Ovary (tissue), 9 donors: ENCODE data around the gene KCND1. TPM values are rescaled to one million over a fixed set of nuclear protein-coding genes. Genes with fewer than 3 reads are reported as not detected.

Source experiments
- DNase-seq, 5 donors: peaks; one replicate each; pipeline ENCODE4 v3.0.0-alpha.2; 2019 to 2020
- H3K27ac ChIP-seq, 2 donors: fragments of 200-600 bp; one replicate each; pipeline versions ENCODE4 v1.5.1 to v1.8.0; 2019 to 2022
- H3K27me3 ChIP-seq: fragments of 200-600 bp; one replicate; pipeline ENCODE4 v1.8.0; 2022
- H3K36me3 ChIP-seq: fragments of 200-600 bp; sonication (generic); one replicate; pipeline ENCODE4 v1.5.1; 2019
- H3K4me1 ChIP-seq: one replicate; pipeline ENCODE4 v1.8.1; 2013; ENCODE audit warnings: mild to moderate bottlenecking, moderate library complexity; ENCODE audit not compliant: insufficient read depth
- H3K4me3 ChIP-seq: fragments of 200-600 bp; sonication (generic); one replicate; pipeline ENCODE4 v1.5.1; 2017
- H3K9me3 ChIP-seq, 2 donors: fragments of 200-600 bp in 1 of 2; sonication (generic) in 1 of 2; one replicate each; pipeline versions ENCODE4 v1.5.1 to v1.8.1; 2013 to 2019; ENCODE audit warnings: mild to moderate bottlenecking in 1 of 2, moderate library complexity in 1 of 2
- EP300 ChIP-seq: sonication (generic); formaldehyde crosslinking; IDR thresholded peaks from one replicate; pipeline ENCODE4 v1.6.1; 2017; ENCODE audit warnings: antibody characterized with exemption
- POLR2A ChIP-seq: fragments of 450-650 bp; IDR thresholded peaks from one replicate; pipeline ENCODE4 v1.6.1; 2017; ENCODE audit warnings: antibody characterized with exemption, mild to moderate bottlenecking, moderate library complexity
- WGBS, 3 donors: extraction: QIAGEN DNeasy Blood & Tissue Kit in 1 of 3; methylation state at CpG; one replicate each; pipeline versions ENCODE4 v1.1.5 to v1.1.7; 2013 to 2017; 5-methylcytosine and 5-hydroxymethylcytosine counted together
- intact Hi-C, 4 donors: fragments of 100-400 bp; cut with DNase I; formaldehyde crosslinking; loops; one replicate each; pipeline versions ENCODE4 v1.11.0 to v1.15.1; 2022 to 2023
- polyA plus RNA-seq, 2 donors: library from polyadenylated mRNA; stranded (reverse); fragments of 200-250 nt in 1 of 2; fragments of 350-450 nt in 1 of 2; fragmentation: Illumina TruSeq in 1 of 2; extraction: RNeasy Lipid Tissue Mini Kit (QIAGEN cat#74804) in 1 of 2; gene quantifications; one replicate each; pipeline ENCODE4 v1.2.3, GENCODE V29; 2013 to 2014
- total RNA-seq, 7 donors: library from RNA; depleted of rRNA in 2 of 7; stranded (reverse); fragments of >200 nt in 2 of 7; fragmentation: NEBNext Ultra II Directional in 3 of 7; extraction: Animal tissue kit (Norgen Biotek cat#: 25700) in 3 of 7; gene quantifications; one replicate each; pipeline versions ENCODE4 v1.1.0 to v1.2.4, GENCODE V29; 2016 to 2023
- TF ChIP-seq, protein P1 (sequence below), 3 donors: fragments of 450-650 bp in 2 of 3; fragments of 200-600 bp in 1 of 3; IDR thresholded peaks; one replicate each; pipeline versions ENCODE4 v1.5.1 to v1.8.0; 2016 to 2022; ENCODE audit warnings: antibody characterized with exemption in 3 of 3, mild to moderate bottlenecking in 1 of 3
- donor health status: DM: no; HTN: no; CAD: no; lungs with moderate emphysema.
- donor health status: DM: no; HTN: no; CAD: no.
- donor health status: Bipolar disorder and iron deficiency.
- donor health status: DM: yes; HTN: yes; CAD: no.
- donor health status: DM: no; HTN: no; CAD: no.
- donor health status: DM: yes; HTN: yes; CAD: no.

Gene KCND1
- total and polyA plus RNA-seq, 9 donors: 0.76 to 4.6 (median 2.0) TPM

DNA sequence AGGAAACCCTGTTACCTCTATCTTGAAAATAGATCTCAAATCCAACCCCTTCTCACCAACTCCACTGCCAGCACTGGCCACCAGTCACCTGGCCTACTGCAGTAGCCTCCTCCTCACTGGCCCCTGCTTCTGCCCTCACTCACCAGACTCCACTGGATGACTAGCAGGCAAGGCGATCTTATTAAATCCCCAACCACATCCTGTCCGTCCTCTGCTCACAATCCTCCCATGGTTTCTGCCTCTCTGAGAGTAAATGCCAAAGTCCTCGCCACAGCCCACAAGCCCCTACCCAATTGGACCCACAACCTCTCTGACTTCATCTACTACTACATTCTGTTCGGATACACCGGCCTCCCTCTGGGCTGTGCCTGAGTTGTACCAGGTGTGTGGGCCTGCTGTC, 47.4 kb downstream of the KCND1 start:
- intact Hi-C loops: no loop called here
- Histone ChIP-seq H3K4me1 (no peaks in the 10 kb centered on the region), H3K27ac (no peak overlapping the region), H3K9me3 (no peaks in the 10 kb centered on the region), H3K36me3 (no peaks in the 10 kb centered on the region), H3K4me3 (no peak overlapping the region), H3K27me3 (no peaks in the 10 kb centered on the region)
- TF ChIP-seq POLR2A (no peak), EP300 (no peak)
- TF ChIP-seq, protein P1, sequence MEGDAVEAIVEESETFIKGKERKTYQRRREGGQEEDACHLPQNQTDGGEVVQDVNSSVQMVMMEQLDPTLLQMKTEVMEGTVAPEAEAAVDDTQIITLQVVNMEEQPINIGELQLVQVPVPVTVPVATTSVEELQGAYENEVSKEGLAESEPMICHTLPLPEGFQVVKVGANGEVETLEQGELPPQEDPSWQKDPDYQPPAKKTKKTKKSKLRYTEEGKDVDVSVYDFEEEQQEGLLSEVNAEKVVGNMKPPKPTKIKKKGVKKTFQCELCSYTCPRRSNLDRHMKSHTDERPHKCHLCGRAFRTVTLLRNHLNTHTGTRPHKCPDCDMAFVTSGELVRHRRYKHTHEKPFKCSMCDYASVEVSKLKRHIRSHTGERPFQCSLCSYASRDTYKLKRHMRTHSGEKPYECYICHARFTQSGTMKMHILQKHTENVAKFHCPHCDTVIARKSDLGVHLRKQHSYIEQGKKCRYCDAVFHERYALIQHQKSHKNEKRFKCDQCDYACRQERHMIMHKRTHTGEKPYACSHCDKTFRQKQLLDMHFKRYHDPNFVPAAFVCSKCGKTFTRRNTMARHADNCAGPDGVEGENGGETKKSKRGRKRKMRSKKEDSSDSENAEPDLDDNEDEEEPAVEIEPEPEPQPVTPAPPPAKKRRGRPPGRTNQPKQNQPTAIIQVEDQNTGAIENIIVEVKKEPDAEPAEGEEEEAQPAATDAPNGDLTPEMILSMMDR (IDR thresholded peaks at IDR 0.05): no peak
- WGBS, 3 donors: 85 to 91% (median 88%) methylated on average over 5 of the region's 5 CpGs
- no peak for DNase-seq

DNA sequence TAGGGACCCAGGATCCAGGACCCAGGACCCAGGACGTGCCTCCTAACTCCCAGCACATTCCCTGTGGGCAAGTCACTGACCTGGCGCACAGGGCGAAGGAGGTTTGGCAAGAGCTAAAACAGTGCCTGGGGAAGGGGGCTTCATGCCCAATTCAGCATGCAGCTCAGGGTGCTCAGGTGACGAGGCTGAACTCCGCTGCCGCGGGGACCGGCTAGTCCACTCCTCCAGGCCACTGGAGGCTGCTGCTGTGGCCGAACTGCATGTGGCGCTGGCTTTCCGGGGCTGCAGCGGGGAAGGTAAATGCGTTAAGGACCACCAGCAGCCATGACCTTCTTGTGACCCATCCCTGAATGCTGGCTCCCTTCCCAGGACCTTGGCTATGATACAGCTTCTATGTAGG, 47.9 kb downstream of the KCND1 start:
- H3K27me3 ChIP-seq: no peaks in the 10 kb centered on the region
- H3K9me3 ChIP-seq: no peaks in the 10 kb centered on the region
- H3K36me3 ChIP-seq: no peaks in the 10 kb centered on the region
- intact Hi-C loops: no loop called here
- TF ChIP-seq POLR2A (no peak), EP300 (no peak)
- TF ChIP-seq, protein P1 (IDR thresholded peaks at IDR 0.05): no peak
- DNase-seq: no peak
- WGBS, 3 donors: 77 to 81% (median 78%) methylated on average over 11 to 13 of the region's 13 CpGs
- no peak overlapping the region for H3K27ac ChIP-seq
- H3K4me3 ChIP-seq: no peak overlapping the region
- H3K4me1 ChIP-seq: no peaks in the 10 kb centered on the region

DNA sequence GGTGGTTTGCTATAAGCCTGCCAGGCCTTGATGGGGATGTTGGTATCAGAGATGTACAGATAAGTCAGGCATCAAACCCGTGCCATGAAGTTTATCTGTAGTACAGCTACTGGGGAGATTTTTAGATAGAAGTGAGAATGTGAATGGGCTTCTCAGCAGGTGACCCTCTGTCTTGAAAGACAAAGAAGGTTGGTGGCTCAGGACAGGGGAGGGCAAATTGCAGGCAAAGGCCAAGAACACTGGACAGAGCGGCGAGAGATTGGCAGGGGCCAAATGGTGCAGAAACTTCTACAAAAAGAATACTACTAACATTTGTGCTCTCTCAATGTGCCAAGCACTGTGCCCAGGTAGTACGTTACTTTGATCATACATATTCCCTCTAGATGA, 50.9 kb downstream of the KCND1 start:
- intact Hi-C loops: no loop called here
- Histone ChIP-seq H3K4me1 (no peaks in the 10 kb centered on the region), H3K27me3 (no peaks in the 10 kb centered on the region), H3K9me3 (no peaks in the 10 kb centered on the region), H3K4me3 (no peak overlapping the region), H3K27ac (no peak overlapping the region), H3K36me3 (no peaks in the 10 kb centered on the region)
- 66 to 77% (median 77%) methylated on average over 4 of the region's 4 CpGs for WGBS, 3 donors
- DNase-seq: no peak
- TF ChIP-seq POLR2A: no peak
- TF ChIP-seq EP300: no peak
- TF ChIP-seq, protein P1 (IDR thresholded peaks at IDR 0.05): no peak

DNA sequence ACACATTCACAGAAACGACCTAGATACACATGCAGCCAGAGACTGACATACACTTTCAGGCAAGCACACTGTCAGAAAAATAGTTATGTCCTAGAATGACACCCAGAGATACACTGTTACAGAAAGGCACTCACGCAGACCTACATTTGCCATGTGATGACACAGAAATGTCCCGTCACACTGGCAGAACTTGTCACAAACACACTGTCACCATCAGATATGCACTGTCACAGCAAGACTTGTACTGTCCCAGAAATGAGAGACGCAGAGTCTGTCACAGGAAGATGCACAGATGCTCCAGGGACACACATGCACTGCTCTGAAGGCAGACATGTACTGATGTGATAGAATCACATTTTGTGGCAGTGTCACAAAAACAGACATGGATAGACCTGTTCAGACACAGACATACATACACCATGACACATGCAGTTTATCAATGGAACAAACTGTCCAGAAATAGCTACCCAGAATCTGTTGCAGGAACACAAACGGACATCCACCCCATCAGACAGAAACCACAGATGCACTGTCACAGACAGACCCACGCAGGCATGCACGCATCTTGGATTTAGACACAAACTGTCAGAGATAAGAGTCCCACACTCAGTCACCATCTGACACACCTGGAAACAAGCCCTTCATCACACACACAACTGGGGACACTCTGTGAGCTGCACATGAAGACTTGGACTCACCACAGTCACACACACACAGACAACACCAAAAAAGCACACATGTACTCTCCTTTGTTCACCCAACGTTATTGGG, 51.5 kb downstream of the KCND1 start:
- H3K36me3 ChIP-seq: no peaks in the 10 kb centered on the region
- H3K4me1 ChIP-seq: no peaks in the 10 kb centered on the region
- intact Hi-C loops: no loop called here
- H3K4me3 ChIP-seq: no peak overlapping the region
- H3K9me3 ChIP-seq: no peaks in the 10 kb centered on the region
- 50 to 55% (median 51%) methylated on average over 8 of the region's 8 CpGs for WGBS, 3 donors
- no peaks in the 10 kb centered on the region for H3K27me3 ChIP-seq
- no peak for DNase-seq
- TF ChIP-seq POLR2A (no peak), EP300 (no peak)
- TF ChIP-seq, protein P1 (IDR thresholded peaks at IDR 0.05): no peak
- no peak overlapping the region for H3K27ac ChIP-seq
